ENCODE data around the gene GATAD1. TPM values are rescaled to one million over a fixed set of nuclear protein-coding genes. Genes with fewer than 3 reads are reported as not detected.
A peak's percentile ranks its signal among the peaks of the same experiment; 100 is the strongest.

The GATAD1 gene
- polyA plus RNA-seq, 1 of the 3 experiments (the other 2 are of a cell fraction): 30.6 TPM

DNA sequence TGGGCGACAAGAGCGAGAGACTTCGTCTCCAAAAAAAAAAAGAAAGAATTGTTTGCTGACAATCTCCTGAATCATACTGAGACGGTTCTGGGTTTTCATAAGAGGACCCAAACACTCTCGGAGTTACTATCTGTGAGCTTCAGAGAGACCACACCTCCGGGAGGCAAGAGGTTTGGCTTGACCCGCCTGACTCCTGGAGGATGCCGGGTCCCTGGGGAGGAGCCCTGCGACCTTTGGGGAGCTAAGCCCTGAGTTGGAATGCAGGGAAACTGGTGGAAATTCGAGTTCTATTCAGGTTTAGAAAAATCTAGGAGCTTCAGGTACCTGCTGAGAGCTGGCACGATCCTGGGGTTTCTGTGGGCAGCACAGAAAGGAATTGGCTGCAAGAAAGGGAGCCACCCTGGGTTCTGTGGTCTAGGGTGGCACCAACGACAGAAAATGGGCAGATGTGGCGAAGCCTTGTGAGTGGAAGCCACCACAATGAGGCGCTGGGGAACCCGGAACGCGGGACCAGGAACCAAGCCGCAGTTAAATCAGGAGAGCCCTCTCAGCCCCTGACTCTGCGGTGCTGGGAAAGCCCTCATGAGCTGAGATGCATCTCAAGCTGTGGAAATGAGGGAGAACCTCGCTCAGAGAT, 21.9 kb upstream of the GATAD1 start:
- Histone ChIP-seq H3K27me3 (ENCODE audit: insufficient read depth) (no peaks in the 10 kb centered on the region), H3K4me2 (no peak overlapping the region), H3F3A (replicated peaks; ENCODE audit: insufficient read depth) (peaks cover 3% of the 10 kb centered on the region), H3K79me2 (ENCODE audit: insufficient read depth) (no peaks in the 10 kb centered on the region), H3K9ac (no peak overlapping the region), H3K36me3 (replicated peaks in 1 of 2; ENCODE audit: control insufficient read depth in 1 of 2, insufficient read depth in 2 of 2, low read length in 1 of 2) (no peaks in the 10 kb centered on the region), H3K9me3 (no peaks in the 10 kb centered on the region), H4K20me1 (ENCODE audit: insufficient read depth) (no peaks in the 10 kb centered on the region), H2AFZ (ENCODE audit: low read depth) (0 out of 2 replicates have a peak overlapping the region, but pooled peaks have one; percentile 88), H3K27ac (ENCODE audit: low read depth in 2 of 2, low read length in 1 of 2) (no peak overlapping the region), H3K4me3 (ENCODE audit: low read depth in 2 of 2, low read length in 1 of 2) (no peak overlapping the region), H3K9me2 (no peaks in the 10 kb centered on the region), H3K4me1 (ENCODE audit: control insufficient read depth in 1 of 2, insufficient read depth in 2 of 2, low read depth in 1 of 2, low read length in 1 of 2) (peaks cover 0 to 3% of the 10 kb centered on the region in 2 experiments; a peak in 1 of 4 replicates)
- ChIA-PET POLR2A (no interaction called here), CTCF (interaction anchor here (0.6 to 6.7 kb wide), 13 partner anchors 9 to 629 kb away, joined by 3 to 108 read pairs (median 6); partner anchors contain the start of genes GATAD1 and LRRD1)
- TF ChIP-seq FOXJ3 (CRISPR knock-in tag; IDR thresholded peaks at IDR 0.05): no peak
- no peak for TF ChIP-seq CHD2 (IDR thresholded peaks at IDR 0.05; ENCODE audit: low read length, partially characterized antibody)
- TF ChIP-seq, protein P1, sequence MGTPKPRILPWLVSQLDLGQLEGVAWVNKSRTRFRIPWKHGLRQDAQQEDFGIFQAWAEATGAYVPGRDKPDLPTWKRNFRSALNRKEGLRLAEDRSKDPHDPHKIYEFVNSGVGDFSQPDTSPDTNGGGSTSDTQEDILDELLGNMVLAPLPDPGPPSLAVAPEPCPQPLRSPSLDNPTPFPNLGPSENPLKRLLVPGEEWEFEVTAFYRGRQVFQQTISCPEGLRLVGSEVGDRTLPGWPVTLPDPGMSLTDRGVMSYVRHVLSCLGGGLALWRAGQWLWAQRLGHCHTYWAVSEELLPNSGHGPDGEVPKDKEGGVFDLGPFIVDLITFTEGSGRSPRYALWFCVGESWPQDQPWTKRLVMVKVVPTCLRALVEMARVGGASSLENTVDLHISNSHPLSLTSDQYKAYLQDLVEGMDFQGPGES (IDR thresholded peaks at IDR 0.05; ENCODE audit: low read depth, low read length): no peak
- TF ChIP-seq, protein P2, sequence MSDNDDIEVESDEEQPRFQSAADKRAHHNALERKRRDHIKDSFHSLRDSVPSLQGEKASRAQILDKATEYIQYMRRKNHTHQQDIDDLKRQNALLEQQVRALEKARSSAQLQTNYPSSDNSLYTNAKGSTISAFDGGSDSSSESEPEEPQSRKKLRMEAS (IDR thresholded peaks at IDR 0.05; ENCODE audit: low read depth): no peak
- no peak for TF ChIP-seq GABPA (IDR thresholded peaks at IDR 0.05; ENCODE audit: low read depth)
- TF ChIP-seq RXRA (IDR thresholded peaks at IDR 0.05; ENCODE audit: borderline replicate concordance, low read depth): no peak
- no peak for TF ChIP-seq NFIC (IDR thresholded peaks at IDR 0.05; ENCODE audit: borderline replicate concordance)
- no peak for TF ChIP-seq SIN3A (IDR thresholded peaks at IDR 0.05; ENCODE audit: borderline replicate concordance, low read depth, low read length)
- no peak for TF ChIP-seq GATA2 (CRISPR knock-in tag; IDR thresholded peaks at IDR 0.05)
- TF ChIP-seq EP300 (IDR thresholded peaks at IDR 0.05; ENCODE audit: borderline replicate concordance in 1 of 2, low read depth in 1 of 2, low read length in 1 of 2): no peak
- no peak for TF ChIP-seq YY1 (IDR thresholded peaks at IDR 0.05; ENCODE audit: low read depth)
- TF ChIP-seq, protein P3, sequence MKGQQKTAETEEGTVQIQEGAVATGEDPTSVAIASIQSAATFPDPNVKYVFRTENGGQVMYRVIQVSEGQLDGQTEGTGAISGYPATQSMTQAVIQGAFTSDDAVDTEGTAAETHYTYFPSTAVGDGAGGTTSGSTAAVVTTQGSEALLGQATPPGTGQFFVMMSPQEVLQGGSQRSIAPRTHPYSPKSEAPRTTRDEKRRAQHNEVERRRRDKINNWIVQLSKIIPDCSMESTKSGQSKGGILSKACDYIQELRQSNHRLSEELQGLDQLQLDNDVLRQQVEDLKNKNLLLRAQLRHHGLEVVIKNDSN (IDR thresholded peaks at IDR 0.05; ENCODE audit: borderline replicate concordance, low read depth): no peak
- TF ChIP-seq RCOR1 (IDR thresholded peaks at IDR 0.05; ENCODE audit: low read length): no peak
- TF ChIP-seq, protein P4, sequence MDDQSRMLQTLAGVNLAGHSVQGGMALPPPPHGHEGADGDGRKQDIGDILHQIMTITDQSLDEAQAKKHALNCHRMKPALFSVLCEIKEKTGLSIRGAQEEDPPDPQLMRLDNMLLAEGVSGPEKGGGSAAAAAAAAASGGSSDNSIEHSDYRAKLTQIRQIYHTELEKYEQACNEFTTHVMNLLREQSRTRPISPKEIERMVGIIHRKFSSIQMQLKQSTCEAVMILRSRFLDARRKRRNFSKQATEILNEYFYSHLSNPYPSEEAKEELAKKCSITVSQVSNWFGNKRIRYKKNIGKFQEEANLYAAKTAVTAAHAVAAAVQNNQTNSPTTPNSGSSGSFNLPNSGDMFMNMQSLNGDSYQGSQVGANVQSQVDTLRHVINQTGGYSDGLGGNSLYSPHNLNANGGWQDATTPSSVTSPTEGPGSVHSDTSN (IDR thresholded peaks at IDR 0.05): no peak
- no peak for TF ChIP-seq ELF1 (IDR thresholded peaks at IDR 0.05)
- no peak for DNase-seq
- WGBS (ENCODE audit: low lambda C conversion rate): 63% methylated on average over 20 of the region's 20 CpGs

All from SK-N-SH (cell line).